Stimulated activated CD4-positive, alpha-beta T cell treated with anti-CD3 and anti-CD28 coated beads, Interleukin-4, amount 100 ng/mL, for 48 hours (primary cell): ENCODE data around the gene WDR53.
"Not testable (repeated sequence)": the region's sequence is repeated elsewhere in the genome, so short reads cannot be mapped to it uniquely, and the experiment has no call there.

Experiments
- DNase-seq, 2 donors: peaks; one replicate each; pipeline ENCODE4 v3.0.0-alpha.2; 2020; ENCODE audit warnings: low read depth in 2 of 2

The WDR53 gene

DNA sequence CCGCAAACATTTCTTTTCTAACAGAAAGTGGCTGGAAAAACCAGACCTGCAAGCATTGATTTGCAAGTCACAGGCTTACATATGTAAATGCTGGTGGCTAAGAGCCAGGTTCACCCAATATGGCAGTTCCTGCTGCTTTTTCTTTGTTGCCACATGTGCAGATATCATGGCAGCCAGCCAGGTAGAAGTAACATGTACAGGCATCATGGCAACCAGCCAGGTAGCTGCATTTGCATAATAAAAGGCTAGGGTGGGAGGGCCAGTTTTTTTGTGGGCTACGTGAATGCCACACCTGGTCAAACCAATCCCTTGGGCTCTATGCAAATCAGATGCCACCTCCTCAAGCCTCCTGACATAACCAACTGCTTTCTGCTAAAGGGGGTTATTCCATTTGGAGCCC lies 50.4 kb downstream of the WDR53 start:
- DNase-seq = no peak

- no peak for DNase-seq
Measured at GRCh38 chr3:196517162-196517800, 51.1 kb downstream of the WDR53 start.

DNA sequence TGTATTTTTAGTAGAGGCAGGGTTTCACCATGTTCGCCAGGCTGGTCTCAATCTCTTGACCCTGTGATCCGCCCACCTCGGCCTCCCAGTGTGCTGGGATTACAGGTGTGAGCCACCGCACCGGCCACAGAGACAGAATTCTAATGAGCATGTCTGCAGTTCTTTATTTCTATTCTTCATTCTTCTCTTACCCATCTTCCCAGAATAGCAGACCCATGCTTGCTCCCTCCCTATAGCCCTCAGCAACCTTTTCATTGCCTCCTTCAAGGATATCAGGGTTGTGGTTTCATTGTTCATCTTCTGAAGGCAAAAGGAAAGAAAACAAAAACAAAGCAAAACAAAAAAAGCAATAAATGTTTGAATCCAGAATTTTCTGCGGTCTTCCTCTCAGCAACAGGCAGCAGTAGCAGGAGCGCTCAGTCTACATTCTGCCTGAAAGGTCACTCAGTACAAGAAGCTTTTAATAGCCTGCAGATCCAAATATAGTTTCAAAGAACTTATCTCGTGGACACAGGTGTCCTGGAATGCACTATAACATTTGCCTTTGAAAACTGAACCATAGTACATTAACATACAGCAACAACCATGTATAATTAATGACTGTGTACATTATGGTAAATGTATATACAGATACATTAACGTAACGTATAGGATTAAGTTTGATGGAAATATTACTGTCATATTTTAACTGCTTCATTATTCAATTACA lies 53.3 kb downstream of the WDR53 start, which contains the start of gene SMCO1:
TSS of gene SMCO1 (minus strand) at position 434 of the 709 bp plus-strand sequence. CDS start at position 297, 137 bp downstream.
- no peak for DNase-seq

DNA sequence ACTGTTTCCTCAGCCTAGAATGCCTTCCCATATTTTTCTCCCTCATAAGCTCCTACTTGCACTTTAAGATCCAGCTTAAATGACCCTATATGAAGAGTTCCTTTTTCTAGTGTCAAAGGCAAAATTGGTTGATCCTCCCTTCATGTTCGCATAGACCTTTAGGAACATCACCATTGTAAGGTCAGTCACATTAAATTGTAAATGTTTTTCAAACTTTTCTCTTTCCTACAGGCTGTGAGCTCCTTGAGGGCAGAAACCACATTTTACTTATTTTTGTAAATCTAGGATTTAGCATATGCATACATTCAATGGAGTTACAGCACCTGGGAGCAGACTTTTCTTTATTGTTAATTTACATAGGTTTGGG lies 54.0 kb downstream of the WDR53 start:
- DNase-seq = no peak

DNA sequence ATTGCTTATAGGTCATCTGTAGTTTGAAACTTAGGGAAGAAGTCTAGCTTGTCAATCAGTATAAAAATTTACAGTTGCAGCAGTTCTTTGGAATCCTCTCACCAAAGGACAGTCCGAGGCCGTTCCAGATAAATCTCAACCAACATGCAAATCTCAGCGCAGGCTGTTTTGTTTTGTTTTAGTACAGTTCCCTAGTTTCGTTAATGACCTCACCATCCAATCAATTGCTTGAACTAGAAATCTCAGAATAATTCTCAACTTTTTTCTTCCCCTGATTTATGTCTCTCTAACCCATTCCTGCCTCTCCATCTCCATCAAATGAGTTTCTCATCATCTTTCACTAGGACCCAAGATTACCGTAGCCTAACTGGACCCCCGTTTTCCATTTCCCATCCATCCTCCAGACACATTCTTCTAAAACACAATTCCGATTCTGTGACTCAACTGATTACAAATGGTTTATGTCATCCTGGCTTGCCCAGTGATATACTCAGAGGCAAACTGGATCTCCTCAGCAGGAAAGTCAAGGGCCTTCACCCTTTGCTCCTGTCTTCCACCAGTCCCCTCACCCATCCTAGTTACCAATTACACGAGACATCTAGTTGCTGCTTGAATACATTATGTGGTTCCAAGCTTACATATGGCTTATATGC lies 54.5 kb downstream of the WDR53 start:
- DNase-seq = no peak

GRCh38 chr3:196511646-196512425 lies 56.5 kb downstream of the WDR53 start:
- not testable (repeated sequence) for DNase-seq

DNA sequence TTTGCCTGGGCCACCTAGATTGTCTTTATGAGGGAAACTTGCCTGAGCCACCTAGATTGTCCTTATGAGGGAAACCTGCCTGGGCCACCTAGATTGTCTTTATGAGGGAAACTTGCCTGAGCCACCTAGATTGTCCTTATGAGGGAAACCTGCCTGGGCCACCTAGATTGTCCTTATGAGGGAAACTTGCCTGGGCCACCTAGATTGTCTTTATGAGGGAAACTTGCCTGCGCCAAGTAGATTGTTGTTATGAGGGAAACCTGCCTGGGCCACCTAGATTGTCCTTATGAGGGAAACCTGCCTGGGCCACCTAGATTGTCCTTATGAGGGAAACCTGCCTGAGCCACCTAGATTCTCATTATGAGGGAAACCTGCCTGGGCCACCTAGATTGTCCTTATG lies 57.2 kb downstream of the WDR53 start:
- DNase-seq = not testable (repeated sequence)

- no peak for DNase-seq
Measured at GRCh38 chr3:196506687-196507086, 61.7 kb downstream of the WDR53 start.

GRCh38 chr3:196504556-196504955 lies 63.8 kb downstream of the WDR53 start:
- DNase-seq = no peak
